Suprapubic skin (tissue), 4 donors: ENCODE measurements around the gene SLC15A4. TPM values are rescaled to one million over a fixed set of nuclear protein-coding genes. Genes with fewer than 3 reads are reported as not detected.

Experiments
- DNase-seq, 2 donors: peaks; one replicate each; pipeline ENCODE4 v3.0.0-alpha.2; 2019; ENCODE audit warnings: low spot score in 2 of 2
- H3K27ac ChIP-seq: fragments of 200-600 bp; sonication (generic); one replicate; pipeline ENCODE4 v1.5.1; 2019
- H3K27me3 ChIP-seq: fragments of 200-600 bp; sonication (generic); one replicate; pipeline ENCODE4 v1.5.1; 2019
- H3K36me3 ChIP-seq: fragments of 200-600 bp; sonication (generic); one replicate; pipeline ENCODE4 v1.5.1; 2019
- H3K4me1 ChIP-seq: fragments of 200-600 bp; sonication (generic); one replicate; pipeline ENCODE4 v1.5.1; 2019
- H3K4me3 ChIP-seq: fragments of 200-600 bp; sonication (generic); one replicate; pipeline ENCODE4 v1.5.1; 2019; ENCODE audit warnings: mild to moderate bottlenecking
- H3K9me3 ChIP-seq: fragments of 200-600 bp; sonication (generic); one replicate; pipeline ENCODE4 v1.5.1; 2019
- CTCF ChIP-seq, 2 donors: fragments of 200-600 bp in 1 of 2; fragments of 450-650 bp in 1 of 2; sonication (generic) in 1 of 2; IDR thresholded peaks; one replicate each; pipeline ENCODE4 v1.5.1; 2016 to 2019; ENCODE audit warnings: antibody characterized with exemption in 2 of 2, mild to moderate bottlenecking in 1 of 2, moderate library complexity in 1 of 2
- EP300 ChIP-seq: sonication (generic); formaldehyde crosslinking; IDR thresholded peaks from one replicate; pipeline ENCODE4 v1.6.1; 2017; ENCODE audit warnings: antibody characterized with exemption
- POLR2A ChIP-seq, 2 donors: fragments of 450-650 bp; IDR thresholded peaks; one replicate each; pipeline ENCODE4 v1.6.1; 2017; ENCODE audit warnings: antibody characterized with exemption in 2 of 2, mild to moderate bottlenecking in 2 of 2, moderate library complexity in 2 of 2
- POLR2AphosphoS5 ChIP-seq, 3 donors: sonication (generic); formaldehyde crosslinking; IDR thresholded peaks; one replicate each; pipeline ENCODE4 v1.6.1; 2017; ENCODE audit warnings: antibody characterized with exemption in 3 of 3
- WGBS: methylation state at CpG from one replicate; pipeline ENCODE4 v1.1.5; 2018; 5-methylcytosine and 5-hydroxymethylcytosine counted together
- total RNA-seq, 4 donors: library from RNA; depleted of rRNA; stranded (reverse); fragments of >200 nt; gene quantifications; one replicate each; pipeline ENCODE4 v1.1.0, GENCODE V29; 2016

The SLC15A4 gene
- total RNA-seq, 4 donors from 2014 or later, result 35.2 to 51.7 (median 45.6) TPM

DNA sequence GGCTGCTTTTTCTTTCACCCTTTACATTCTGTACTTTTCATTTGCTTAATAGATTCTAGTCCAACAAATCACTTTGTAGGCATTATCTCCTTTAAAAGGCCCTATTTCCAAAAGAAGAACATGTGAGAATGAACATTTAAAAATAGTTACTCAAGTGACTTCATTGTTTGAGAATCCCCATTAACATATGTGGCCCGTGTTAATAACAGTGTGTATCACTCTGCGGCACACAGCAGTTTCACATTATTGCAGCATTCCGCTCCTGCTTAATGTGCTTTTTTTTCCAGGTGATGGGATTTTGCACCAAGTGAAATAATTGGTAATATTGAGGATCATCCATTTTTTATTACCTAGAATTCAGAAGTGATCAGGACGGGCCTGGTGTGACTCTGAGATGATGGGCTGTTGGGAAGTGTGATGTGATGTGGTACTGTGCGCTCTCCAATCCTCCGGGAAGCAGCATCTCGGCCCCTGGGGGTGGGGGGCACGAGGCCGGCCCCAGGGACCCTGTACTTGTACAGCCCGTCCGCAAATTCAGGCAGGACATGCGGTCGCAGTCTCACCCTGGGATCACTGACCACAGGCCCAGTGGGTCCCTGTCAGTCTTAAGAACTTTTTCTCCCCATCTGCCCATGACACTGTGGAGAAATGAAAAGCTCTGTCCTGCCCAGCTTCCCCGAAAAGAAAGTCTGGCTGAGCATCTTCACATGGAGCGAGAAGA, 32.9 kb downstream of the SLC15A4 start:
- Histone ChIP-seq H3K27me3 (no peaks in the 10 kb centered on the region), H3K36me3 (peaks cover 50% of the 10 kb centered on the region), H3K27ac (no peak overlapping the region), H3K4me1 (no peaks in the 10 kb centered on the region), H3K9me3 (no peaks in the 10 kb centered on the region), H3K4me3 (no peak overlapping the region)
- WGBS, result 82% methylated on average over 15 of the region's 15 CpGs
- no peak for TF ChIP-seq POLR2AphosphoS5 (IDR thresholded peaks at IDR 0.05)
- TF ChIP-seq CTCF (IDR thresholded peaks at IDR 0.05), result no peak
- no peak for TF ChIP-seq EP300
- TF ChIP-seq POLR2A (IDR thresholded peaks at IDR 0.05), result no peak
- DNase-seq, result no peak

- 78% methylated on average over 11 of the region's 11 CpGs for WGBS
Measured at GRCh38 chr12:128790221-128790620, 33.5 kb downstream of the SLC15A4 start.

GRCh38 chr12:128789356-128789929, 34.3 kb downstream of the SLC15A4 start:
- WGBS, result 62% methylated on average over 12 of the region's 12 CpGs
- TF ChIP-seq POLR2A (IDR thresholded peaks at IDR 0.05), result no peak
- no peak for TF ChIP-seq CTCF (IDR thresholded peaks at IDR 0.05)
- TF ChIP-seq EP300, result no peak
- TF ChIP-seq POLR2AphosphoS5 (IDR thresholded peaks at IDR 0.05), result no peak
- no peak for DNase-seq
- peaks cover 36% of the 10 kb centered on the region for H3K36me3 ChIP-seq
- no peaks in the 10 kb centered on the region for H3K27me3 ChIP-seq
- H3K4me1 ChIP-seq, result no peaks in the 10 kb centered on the region
- no peak overlapping the region for H3K27ac ChIP-seq
- H3K9me3 ChIP-seq, result no peaks in the 10 kb centered on the region
- no peak overlapping the region for H3K4me3 ChIP-seq

More at GRCh38 chr12:128790221-128790620, 33.5 kb downstream of the SLC15A4 start:
- H3K36me3 ChIP-seq, result peaks cover 44% of the 10 kb centered on the region
- TF ChIP-seq POLR2AphosphoS5 (IDR thresholded peaks at IDR 0.05) (no peak), EP300 (no peak), CTCF (IDR thresholded peaks at IDR 0.05) (no peak)
- no peak overlapping the region for H3K4me3 ChIP-seq
- no peaks in the 10 kb centered on the region for H3K9me3 ChIP-seq
- H3K4me1 ChIP-seq, result no peaks in the 10 kb centered on the region
- no peak for DNase-seq
- no peaks in the 10 kb centered on the region for H3K27me3 ChIP-seq
- no peak overlapping the region for H3K27ac ChIP-seq

DNA sequence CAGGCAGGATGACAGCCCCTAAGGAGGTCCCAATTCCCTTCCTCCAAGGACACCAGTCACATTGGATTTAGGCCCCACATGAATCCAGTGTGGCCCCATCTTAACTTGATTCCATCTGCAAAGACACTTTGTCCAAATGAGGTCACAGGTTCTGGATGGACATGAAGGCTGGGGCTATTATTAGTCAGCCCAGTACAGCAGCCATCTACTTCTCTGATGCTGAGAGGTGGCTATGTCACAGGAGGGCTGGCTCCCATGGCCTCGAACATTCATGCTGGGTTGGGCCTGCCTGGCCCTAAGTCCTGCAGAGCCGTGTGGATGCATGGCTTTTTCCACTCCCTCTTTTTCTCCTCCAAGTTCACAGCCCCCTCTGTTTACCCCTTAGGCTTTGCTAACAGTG, 35.9 kb downstream of the SLC15A4 start:
- Histone ChIP-seq H3K36me3 (peaks cover 22% of the 10 kb centered on the region), H3K4me1 (no peaks in the 10 kb centered on the region), H3K9me3 (no peaks in the 10 kb centered on the region), H3K4me3 (no peak overlapping the region), H3K27me3 (no peaks in the 10 kb centered on the region), H3K27ac (no peak overlapping the region)
- WGBS, result 90% methylated on average over 2 of the region's 2 CpGs
- no peak for DNase-seq
- no peak for TF ChIP-seq CTCF (IDR thresholded peaks at IDR 0.05)
- no peak for TF ChIP-seq POLR2AphosphoS5 (IDR thresholded peaks at IDR 0.05)
- TF ChIP-seq EP300, result no peak
- no peak for TF ChIP-seq POLR2A (IDR thresholded peaks at IDR 0.05)

- Histone ChIP-seq H3K4me3 (no peak overlapping the region), H3K9me3 (no peaks in the 10 kb centered on the region), H3K27me3 (no peaks in the 10 kb centered on the region), H3K36me3 (peaks cover 13% of the 10 kb centered on the region), H3K27ac (no peak overlapping the region), H3K4me1 (no peaks in the 10 kb centered on the region)
- 89% methylated on average over 14 of the region's 17 CpGs for WGBS
- DNase-seq, result peak in 1 of 2 donors; percentile 59
- TF ChIP-seq CTCF (IDR thresholded peaks at IDR 0.05) (no peak), EP300 (no peak), POLR2AphosphoS5 (IDR thresholded peaks at IDR 0.05) (no peak), POLR2A (IDR thresholded peaks at IDR 0.05) (no peak)
Measured at GRCh38 chr12:128786741-128787391, 36.9 kb downstream of the SLC15A4 start.
